GM21786 (cell line): ENCODE measurements around the gene CTSC.

Source experiments
- ATAC-seq: cut with Tn5 transposase; IDR thresholded peaks from one replicate; pipeline ENCODE4 v1.9.1; 2021; ENCODE audit not compliant: unreplicated experiment

Gene CTSC

GRCh38 chr11:88337181-88337986, at the start of gene CTSC:
Gene CTSC, minus strand, starts transcription at chr11:88337736. Its CDS starts 64 bp downstream, at chr11:88337672.
- peak; percentile 91 for ATAC-seq

DNA sequence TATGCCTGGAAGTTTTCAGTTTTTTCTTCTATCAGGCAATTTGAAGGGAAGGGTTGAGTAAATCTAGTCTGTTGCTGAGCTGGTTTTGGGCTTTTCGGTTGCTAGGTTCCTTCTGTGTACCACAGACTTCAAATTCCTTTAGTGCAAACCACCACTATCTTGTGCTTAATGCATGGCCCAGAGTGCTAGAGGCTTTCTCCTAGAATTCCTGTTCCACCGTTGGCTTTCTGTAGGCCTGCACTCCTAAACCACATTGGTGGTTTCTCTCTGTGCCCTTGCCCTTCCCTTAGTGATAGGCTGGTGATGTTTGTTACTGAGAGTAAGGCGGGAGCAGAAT, 47.1 kb upstream of the CTSC start:
- ATAC-seq = no peak

GRCh38 chr11:88384004-88384668, 46.6 kb upstream of the CTSC start:
- no peak for ATAC-seq

- ATAC-seq = no peak
Observed at GRCh38 chr11:88383447-88383846, 45.9 kb upstream of the CTSC start.

GRCh38 chr11:88379130-88379529, 41.6 kb upstream of the CTSC start:
- ATAC-seq = no peak

DNA sequence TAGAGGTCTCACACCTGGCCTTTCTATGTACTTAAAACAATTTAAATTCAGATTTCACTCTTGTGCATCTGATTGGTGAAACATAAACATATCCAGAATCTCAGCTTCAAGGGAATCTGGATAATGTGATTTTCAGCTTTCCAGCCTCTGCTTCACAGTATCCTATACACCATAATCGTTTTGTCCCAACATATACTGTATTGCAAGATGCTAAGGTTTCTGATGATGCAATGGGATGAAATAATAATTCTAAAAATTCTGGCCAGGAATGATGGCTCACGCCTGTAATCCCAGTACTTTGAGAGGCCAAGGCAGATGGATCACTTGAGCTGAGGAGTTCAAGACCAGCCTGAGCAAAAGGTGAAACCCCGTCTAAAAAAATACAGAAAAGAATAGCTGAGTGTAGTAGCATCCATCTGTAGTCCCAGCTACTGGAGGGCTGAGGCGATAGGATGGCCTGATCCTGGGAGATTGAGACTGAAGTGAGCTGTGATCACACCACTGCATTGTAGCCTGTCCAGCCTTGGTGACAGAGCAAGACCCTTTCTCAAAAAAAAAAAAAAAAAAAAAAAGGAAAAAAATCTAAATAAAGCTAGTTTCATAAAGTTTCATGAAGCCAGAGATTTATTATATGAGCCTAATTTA, 41.0 kb upstream of the CTSC start:
- ATAC-seq = no peak

DNA sequence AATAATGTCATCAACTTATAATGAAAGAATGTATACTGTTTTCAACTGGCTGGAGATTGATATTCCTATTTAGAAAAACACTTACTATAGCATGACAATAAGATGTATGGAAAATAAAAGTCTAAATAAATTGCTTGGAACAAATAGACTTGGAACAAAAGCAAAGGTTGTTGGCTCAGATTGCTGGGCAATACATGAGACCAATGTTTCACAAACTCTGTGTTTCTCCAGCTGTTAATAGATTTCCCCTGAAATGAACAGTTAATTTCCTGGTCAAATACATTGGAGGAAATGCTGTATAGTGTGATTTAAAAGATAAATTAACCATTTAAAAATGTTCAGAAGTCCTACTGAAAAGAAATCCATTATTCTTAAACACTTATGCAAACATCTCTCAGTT, 40.1 kb upstream of the CTSC start:
- no peak for ATAC-seq

GRCh38 chr11:88377144-88377543, 39.6 kb upstream of the CTSC start:
- ATAC-seq = no peak

DNA sequence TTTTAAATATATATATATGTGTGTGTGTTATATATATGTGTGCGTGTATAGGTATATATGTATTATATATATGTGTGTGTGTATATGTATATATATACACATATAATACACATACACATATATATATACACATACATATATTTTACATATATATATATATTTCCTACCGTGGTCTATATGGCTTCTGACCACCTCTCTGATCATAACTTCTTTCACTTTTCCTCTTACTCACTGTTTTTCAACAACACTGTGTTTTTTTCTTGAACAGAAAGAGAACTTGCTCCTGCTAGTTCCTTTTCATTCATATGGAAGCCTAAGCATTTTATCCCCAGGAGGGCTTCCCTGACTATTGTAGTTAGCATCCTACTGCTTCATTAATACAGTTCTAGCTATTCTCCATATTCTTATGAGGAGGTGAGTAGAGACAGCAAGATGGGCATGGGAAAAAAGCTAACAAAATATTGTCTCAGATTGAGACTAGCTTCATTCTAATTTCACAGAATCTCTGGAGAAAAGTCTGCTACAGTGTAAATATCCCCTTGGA, 38.5 kb upstream of the CTSC start:
- no peak for ATAC-seq

- no peak for ATAC-seq
Observed at GRCh38 chr11:88370782-88371181, 33.2 kb upstream of the CTSC start.

DNA sequence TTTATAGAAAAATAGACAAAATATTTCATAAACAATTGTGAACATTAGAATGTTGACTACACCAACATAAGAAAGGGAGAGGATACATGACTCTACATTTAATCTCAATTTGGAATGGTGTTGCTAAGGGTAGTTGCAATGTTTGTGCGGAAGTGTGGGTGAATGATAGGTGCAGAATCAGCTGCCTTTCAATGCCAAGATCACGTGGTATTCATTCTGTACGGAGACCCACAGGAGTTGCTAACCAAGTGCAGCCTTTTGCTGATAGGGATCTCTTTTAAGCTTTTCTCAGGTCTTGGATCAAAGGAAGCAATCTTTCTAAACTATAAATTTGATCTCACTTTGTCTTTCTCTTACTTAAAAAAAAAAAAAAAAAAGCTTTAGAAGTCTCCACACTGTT, 29.8 kb upstream of the CTSC start:
- ATAC-seq = no peak

GRCh38 chr11:88363648-88364065, 26.1 kb upstream of the CTSC start:
- ATAC-seq = no peak

DNA sequence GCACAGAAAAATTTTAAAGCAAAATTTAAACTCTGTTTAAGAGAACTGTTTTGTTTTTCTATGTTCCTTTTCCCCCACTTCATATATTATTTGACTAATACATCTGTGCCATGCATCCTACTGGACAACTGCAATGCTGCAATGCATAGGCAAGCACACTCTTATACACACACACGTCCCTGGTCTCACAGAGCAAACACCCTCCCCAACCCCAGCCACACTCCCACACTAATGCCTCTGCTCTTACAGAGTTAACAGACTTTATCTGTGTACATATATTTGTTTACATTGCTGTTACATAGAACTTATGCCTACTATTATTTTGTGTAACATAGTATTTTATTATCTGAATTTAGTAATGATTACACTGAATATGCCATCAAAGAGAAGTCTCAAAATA, 25.5 kb upstream of the CTSC start:
- no peak for ATAC-seq

- ATAC-seq = no peak
Observed at GRCh38 chr11:88360141-88360540, 22.6 kb upstream of the CTSC start.

GRCh38 chr11:88359541-88359940, 22.0 kb upstream of the CTSC start:
- peak; percentile 64 for ATAC-seq

DNA sequence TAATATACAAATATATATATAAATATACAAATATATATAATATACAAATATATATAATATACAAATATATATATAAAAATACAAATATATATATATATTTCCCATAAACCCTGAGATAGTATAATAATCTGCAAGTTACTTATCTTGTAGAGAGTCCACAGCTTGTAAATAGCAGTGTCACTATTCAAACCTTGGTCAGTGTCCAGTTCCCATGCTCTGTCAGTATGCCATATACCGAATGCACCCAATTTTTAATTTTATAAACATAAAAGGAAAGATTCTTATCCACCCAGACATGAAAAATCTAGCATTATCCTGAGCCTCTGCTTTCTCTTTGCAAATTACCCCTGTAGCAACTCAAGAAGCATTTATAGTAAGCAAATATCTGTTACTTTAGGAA, 21.6 kb upstream of the CTSC start:
- no peak for ATAC-seq

- no peak for ATAC-seq
Observed at GRCh38 chr11:88358040-88358431, 20.5 kb upstream of the CTSC start.

- peak; percentile 51 for ATAC-seq
Observed at GRCh38 chr11:88357323-88358039, 19.9 kb upstream of the CTSC start.

DNA sequence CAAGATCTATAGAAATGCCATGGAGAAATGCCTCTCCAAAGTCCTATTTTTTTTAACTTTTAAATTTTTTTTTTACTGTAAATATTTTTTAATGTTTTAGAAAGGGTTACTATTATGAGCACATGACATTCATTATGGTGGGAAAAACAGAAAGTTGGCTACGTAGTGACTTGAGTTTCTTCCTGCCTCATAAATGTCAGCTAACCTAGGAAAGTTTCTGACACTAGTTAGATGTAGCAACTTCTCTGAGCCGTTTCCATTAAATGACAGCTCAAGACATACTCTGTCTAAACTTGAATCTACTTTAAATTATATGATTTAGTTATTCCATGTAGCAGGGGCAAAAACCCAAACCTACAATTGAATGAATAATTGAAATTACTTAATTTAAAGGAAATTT, 18.4 kb upstream of the CTSC start:
- ATAC-seq = no peak

- no peak for ATAC-seq
Observed at GRCh38 chr11:88354912-88355311, 17.4 kb upstream of the CTSC start.

- ATAC-seq = peak; percentile 28
Observed at GRCh38 chr11:88353835-88354496, 16.4 kb upstream of the CTSC start.
